SK-N-MC (cell line): ENCODE measurements around the gene KRTAP3-2.
"Not testable (repeated sequence)": the region's sequence is repeated elsewhere in the genome, so short reads cannot be mapped to it uniquely, and the experiment has no call there.

Source experiments
- DNase-seq: peaks from one replicate; pipeline ENCODE4 v3.0.0-alpha.2; 2011; ENCODE audit warnings: low read depth, low spot score
- H3K27ac ChIP-seq: fragments of 200-600 bp; sonication (generic); 2 replicates; pipeline ENCODE4 v1.5.1; 2016; ENCODE audit warnings: mixed run types
- H3K36me3 ChIP-seq: fragments of 200-600 bp; sonication (generic); 2 replicates; pipeline ENCODE4 v1.6.1; 2017; ENCODE audit warnings: antibody characterized with exemption, low read length, mixed read lengths; ENCODE audit not compliant: insufficient read depth
- H3K4me3 ChIP-seq: fragments of 200-600 bp; sonication (generic); 2 replicates; pipeline ENCODE4 v1.5.1; 2016
- H3K9ac ChIP-seq: fragments of 200-600 bp; sonication (generic); 2 replicates; pipeline ENCODE4 v1.8.0; 2017; ENCODE audit warnings: mixed run types, mixed read lengths; ENCODE audit not compliant: insufficient read length
- H3K9me3 ChIP-seq: fragments of 200-600 bp; sonication (generic); 2 replicates; pipeline ENCODE4 v1.6.1; 2017; ENCODE audit warnings: low read depth, mild to moderate bottlenecking, antibody characterized with exemption, low read length, moderate library complexity, mixed read lengths
- EZH2 ChIP-seq: fragments of 200-600 bp; sonication (generic); IDR thresholded peaks from one replicate; pipeline ENCODE4 v1.6.1; 2017; ENCODE audit warnings: antibody characterized with exemption
- FOXP2 ChIP-seq: optimal IDR thresholded peaks from 2 replicates; pipeline ENCODE3; 2011; ENCODE audit warnings: mild to moderate bottlenecking, moderate library complexity; ENCODE audit not compliant: insufficient read depth; ENCODE audit errors: extremely low read length, control extremely low read depth
- POLR2AphosphoS5 ChIP-seq: IDR thresholded peaks from 2 replicates; pipeline ENCODE4 v1.6.1; 2012; ENCODE audit warnings: mild to moderate bottlenecking, low read depth, low read length, borderline replicate concordance

KRTAP3-2 gene

DNA sequence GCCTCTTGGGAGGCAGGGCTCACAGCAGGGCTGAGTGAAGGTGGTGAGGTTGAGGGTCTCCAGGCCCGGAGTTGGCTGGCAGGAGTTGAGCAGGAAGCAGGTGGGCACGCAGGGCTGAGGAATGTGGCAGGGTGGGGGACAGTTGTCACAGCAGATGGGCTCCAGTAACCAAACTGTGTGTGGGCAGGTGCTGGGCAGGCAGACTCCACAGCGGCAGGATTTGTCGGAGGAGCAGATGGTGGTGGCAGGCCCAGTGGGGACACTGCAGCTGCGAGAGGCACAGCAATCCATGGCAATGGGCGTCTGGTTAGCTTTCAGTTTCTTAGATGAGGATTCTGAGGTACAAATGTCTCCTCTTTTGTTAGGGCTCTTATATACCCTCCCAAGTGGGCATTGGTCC is at the start of gene KRTAP3-2:
Gene KRTAP3-2 (minus strand): TSS at position 344 of the 400 bp plus-strand sequence. CDS start 53 bp downstream, at position 291.
- H3K9ac ChIP-seq, DNase-seq, H3K4me3 ChIP-seq, H3K9me3 ChIP-seq, H3K36me3 ChIP-seq, H3K27ac ChIP-seq: not testable (repeated sequence)

DNA sequence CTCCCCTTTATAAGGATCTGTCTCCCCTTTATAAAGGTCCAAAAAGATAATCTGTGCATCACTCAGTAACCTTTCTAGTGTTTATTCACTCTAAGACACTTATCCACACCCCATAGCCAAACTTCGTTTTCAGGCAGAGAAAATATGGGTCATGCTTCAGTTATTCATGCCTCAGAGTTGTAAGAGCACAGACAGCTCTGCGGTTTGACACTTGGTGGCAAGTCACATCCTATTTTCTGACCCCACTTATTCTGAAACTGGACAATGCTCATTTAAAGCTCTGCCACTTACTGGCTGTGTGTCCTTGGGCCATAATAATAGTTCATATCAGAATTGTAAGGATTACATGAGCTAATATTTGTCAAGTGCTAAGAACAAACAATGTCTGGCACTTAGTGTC is 49.4 kb upstream of the KRTAP3-2 start:
- Histone ChIP-seq H3K36me3 (no peaks in the 10 kb centered on the region), H3K9me3 (peaks cover 3% of the 10 kb centered on the region; the same call in 1 of the 2 replicates), H3K4me3 (peak overlapping the region; percentile 55), H3K27ac (peak overlapping the region; percentile 81), H3K9ac (peak overlapping the region; percentile 46)
- no peak for TF ChIP-seq FOXP2
- no peak for TF ChIP-seq EZH2
- TF ChIP-seq POLR2AphosphoS5 = no peak
- DNase-seq = no peak

DNA sequence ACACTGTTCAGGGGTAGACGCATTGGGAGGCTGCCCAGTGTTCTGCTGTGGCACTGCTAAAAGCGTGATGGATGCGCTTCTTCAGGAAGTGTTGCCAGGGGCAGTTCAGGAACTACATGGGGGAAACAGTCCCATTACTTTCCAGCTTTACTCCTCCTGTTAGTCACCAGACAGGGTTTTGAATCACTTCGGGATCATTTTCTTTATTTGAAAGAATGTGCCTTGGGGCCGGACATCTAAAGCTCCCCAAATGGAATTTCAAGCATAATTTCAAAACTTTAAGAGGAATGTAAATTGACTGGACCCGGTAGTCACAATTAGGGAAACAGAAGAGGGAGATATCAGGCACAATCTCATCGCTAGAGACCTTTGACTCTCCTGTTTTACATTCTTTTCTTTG is 48.7 kb upstream of the KRTAP3-2 start:
- peak overlapping the region; percentile 55 for H3K4me3 ChIP-seq
- peak overlapping the region; percentile 46 for H3K9ac ChIP-seq
- H3K27ac ChIP-seq = peak overlapping the region; percentile 81
- no peaks in the 10 kb centered on the region for H3K36me3 ChIP-seq
- no peak for TF ChIP-seq POLR2AphosphoS5
- TF ChIP-seq FOXP2 = no peak
- no peak for TF ChIP-seq EZH2
- H3K9me3 ChIP-seq = peaks cover 3% of the 10 kb centered on the region; the same call in 1 of the 2 replicates
- no peak for DNase-seq

DNA sequence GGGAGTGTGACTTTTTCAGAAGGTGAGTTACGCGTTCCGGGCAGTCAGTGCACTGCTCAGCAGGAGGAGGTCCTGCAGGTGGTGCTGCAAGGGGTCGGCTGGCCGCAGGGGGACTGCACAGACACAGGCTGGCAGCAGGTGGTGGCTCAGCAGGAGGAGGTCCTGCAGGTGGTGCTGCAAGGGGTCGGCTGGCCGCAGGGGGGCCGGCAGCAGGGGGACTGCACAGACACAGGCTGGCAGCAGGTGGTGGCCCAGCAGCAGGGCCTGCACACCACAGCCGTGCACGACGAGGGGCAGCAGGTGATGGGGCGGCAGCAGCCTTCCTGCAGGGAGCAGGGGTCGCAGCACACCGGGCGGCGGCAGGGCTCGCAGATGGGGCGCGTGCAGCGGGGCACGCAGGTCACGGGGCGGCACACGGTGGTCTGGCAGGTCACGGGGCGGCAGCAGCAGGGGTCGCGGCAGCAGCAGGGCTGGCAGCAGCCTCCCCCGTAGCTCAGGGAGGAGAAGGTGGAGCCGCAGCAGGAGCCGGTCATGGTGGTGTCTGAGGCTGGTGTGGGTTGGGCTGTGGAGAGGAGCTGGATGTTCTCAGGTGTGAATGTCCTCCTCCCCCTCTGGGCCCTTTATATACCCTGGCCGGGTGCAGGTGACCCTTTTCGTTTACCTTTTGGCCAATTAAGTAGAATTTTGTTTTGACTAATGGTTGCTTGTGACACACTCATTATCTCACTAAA is 47.2 kb upstream of the KRTAP3-2 start, which contains the start of gene KRTAP2-1:
Gene KRTAP2-1 (minus strand): TSS at position 582 of the 731 bp plus-strand sequence. CDS start 49 bp downstream, at position 533.
- not testable (repeated sequence) for H3K4me3 ChIP-seq, H3K9me3 ChIP-seq, H3K36me3 ChIP-seq, H3K9ac ChIP-seq, H3K27ac ChIP-seq, DNase-seq

DNA sequence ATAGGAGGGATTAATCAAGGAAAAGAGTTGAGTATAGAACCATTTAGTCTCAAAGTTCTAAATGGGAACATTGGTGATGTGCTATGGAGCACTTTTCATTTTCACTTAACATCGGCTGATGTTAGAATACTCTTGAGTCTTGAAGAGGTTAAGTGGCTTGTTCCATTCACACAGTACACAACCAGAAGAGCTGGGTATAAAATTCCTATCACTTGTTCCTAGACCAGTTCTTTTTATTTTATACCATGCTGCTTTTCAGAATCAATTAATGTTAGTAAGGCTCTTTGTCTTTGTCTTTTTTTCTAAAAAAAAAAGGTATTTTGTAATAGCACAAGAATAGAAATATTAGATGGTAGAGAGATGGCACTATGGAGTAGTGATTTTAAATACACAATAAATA is 43.2 kb upstream of the KRTAP3-2 start:
- TF ChIP-seq FOXP2 (no peak), POLR2AphosphoS5 (no peak), EZH2 (no peak)

GRCh38 chr17:41040783-41041571 is 41.3 kb upstream of the KRTAP3-2 start, which contains the start of gene KRTAP1-1:
TSS of gene KRTAP1-1 (minus strand) at chr17:41041450. CDS start at chr17:41041397, 53 bp downstream.
- not testable (repeated sequence) for H3K4me3 ChIP-seq, H3K36me3 ChIP-seq, DNase-seq, H3K9ac ChIP-seq, H3K9me3 ChIP-seq, H3K27ac ChIP-seq

More for the DNA sequence above, 43.2 kb upstream of the KRTAP3-2 start:
- H3K27ac ChIP-seq = no peak overlapping the region
- peaks cover 6% of the 10 kb centered on the region; the same call in 1 of the 2 replicates for H3K9me3 ChIP-seq
- H3K36me3 ChIP-seq = no peaks in the 10 kb centered on the region
- DNase-seq = no peak
- H3K9ac ChIP-seq = no peak overlapping the region
- H3K4me3 ChIP-seq = no peak overlapping the region

DNA sequence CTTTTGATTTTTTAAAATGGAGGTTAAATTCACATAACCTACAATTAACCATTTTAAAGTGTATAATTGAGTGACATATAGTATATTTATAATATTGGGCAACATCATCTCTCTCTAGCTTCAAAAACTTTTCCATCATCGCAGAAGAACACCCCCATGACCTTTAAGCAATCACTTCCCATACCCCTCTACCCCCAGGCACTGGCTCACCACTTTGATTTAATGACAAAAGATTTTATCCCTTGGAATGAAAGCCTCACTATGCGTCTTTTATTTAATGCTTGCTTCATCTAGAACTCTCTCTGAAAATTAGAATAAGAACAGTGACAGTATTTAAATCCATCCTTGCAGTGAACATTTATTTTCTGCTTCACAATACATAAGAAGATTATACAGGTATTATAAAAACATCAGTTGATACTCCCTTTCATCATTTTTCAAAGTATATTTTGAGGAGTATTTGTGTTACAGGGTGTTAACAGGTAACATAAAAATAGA is 38.2 kb upstream of the KRTAP3-2 start:
- H3K36me3 ChIP-seq = no peaks in the 10 kb centered on the region
- no peak overlapping the region for H3K4me3 ChIP-seq
- no peak overlapping the region for H3K9ac ChIP-seq
- peaks cover 5% of the 10 kb centered on the region; the same call in 1 of the 2 replicates for H3K9me3 ChIP-seq
- TF ChIP-seq POLR2AphosphoS5 = no peak
- TF ChIP-seq EZH2 = no peak
- no peak for TF ChIP-seq FOXP2
- no peak for DNase-seq
- H3K27ac ChIP-seq = no peak overlapping the region

DNA sequence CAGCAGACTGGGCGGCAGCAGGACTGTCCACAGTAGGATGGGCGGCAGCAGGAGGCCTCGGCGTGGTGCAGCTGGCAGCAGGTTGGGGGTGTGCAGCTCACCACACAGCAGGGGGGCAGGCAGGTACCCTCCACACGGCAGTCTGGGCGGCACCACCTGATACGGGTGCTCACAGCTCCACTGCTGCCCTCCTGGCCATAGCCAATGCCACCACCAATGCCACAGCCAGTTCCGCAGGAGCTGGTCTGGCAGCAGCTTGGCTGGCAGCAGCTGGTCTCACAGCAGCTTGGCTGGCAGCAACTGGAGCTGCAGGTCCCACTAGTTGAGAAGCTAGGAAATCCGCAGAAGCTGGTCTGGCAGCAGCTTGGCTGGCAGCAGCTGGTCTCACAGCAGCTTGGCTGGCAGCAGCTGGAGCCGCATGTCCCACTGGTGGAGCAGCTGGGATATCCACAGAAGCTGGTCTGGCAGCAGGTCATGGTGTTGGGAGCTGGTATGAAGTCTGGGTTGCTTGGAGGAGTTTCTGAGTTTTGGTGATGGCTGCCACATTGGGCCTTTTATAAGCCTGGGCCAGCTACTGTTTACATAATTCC is 34.7 kb upstream of the KRTAP3-2 start, which contains the start of gene KRTAP1-3:
Gene KRTAP1-3 (minus strand): TSS at position 529 of the 590 bp plus-strand sequence. CDS start 53 bp downstream, at position 476.
- not testable (repeated sequence) for H3K4me3 ChIP-seq, H3K27ac ChIP-seq, H3K9ac ChIP-seq, H3K36me3 ChIP-seq, H3K9me3 ChIP-seq, DNase-seq
